DMS153 (cell line): ENCODE measurements around the gene HOXC9.

Source experiments
- DNase-seq: peaks from one replicate; lab custom pipeline; 2025; lab: John Stamatoyannopoulos, UW

Gene HOXC9

GRCh38 chr12:54028314-54029201 is 28.6 kb downstream of the HOXC9 start, which contains the start of gene HOXC6:
HOXC6 (plus strand) TSS chr12:54028440; CDS start chr12:54028522, 82 bp downstream.
- DNase-seq = no peak

GRCh38 chr12:54029529-54030441 is 29.8 kb downstream of the HOXC9 start:
- no peak for DNase-seq

- DNase-seq = no peak
Measured at GRCh38 chr12:54030442-54030801, 30.5 kb downstream of the HOXC9 start.

GRCh38 chr12:54030889-54031471 is 31.0 kb downstream of the HOXC9 start:
- DNase-seq = no peak

GRCh38 chr12:54031480-54031879 is 31.5 kb downstream of the HOXC9 start:
- DNase-seq = no peak

- no peak for DNase-seq
Measured at GRCh38 chr12:54032086-54032619, 32.2 kb downstream of the HOXC9 start.

- no peak for DNase-seq
Measured at GRCh38 chr12:54032627-54033100, 32.7 kb downstream of the HOXC9 start, which contains the start of gene HOXC5. HOXC5 (plus strand) TSS chr12:54033050; CDS start chr12:54033123, 73 bp downstream.

GRCh38 chr12:54033106-54033979 is 33.4 kb downstream of the HOXC9 start:
- DNase-seq = peak; percentile 55

GRCh38 chr12:54033980-54034784 is 34.2 kb downstream of the HOXC9 start:
- no peak for DNase-seq

GRCh38 chr12:54034785-54035310 is 34.9 kb downstream of the HOXC9 start:
- no peak for DNase-seq

- no peak for DNase-seq
Measured at GRCh38 chr12:54035568-54036264, 35.8 kb downstream of the HOXC9 start.

GRCh38 chr12:54036620-54037359 is 36.8 kb downstream of the HOXC9 start:
- DNase-seq = no peak

GRCh38 chr12:54037360-54038283 is 37.7 kb downstream of the HOXC9 start:
- no peak for DNase-seq

- no peak for DNase-seq
Measured at GRCh38 chr12:54038284-54038870, 38.4 kb downstream of the HOXC9 start.

GRCh38 chr12:54038871-54039414 is 39.0 kb downstream of the HOXC9 start:
- DNase-seq = no peak

- no peak for DNase-seq
Measured at GRCh38 chr12:54039417-54040147, 39.6 kb downstream of the HOXC9 start.
